ENCODE results near the gene GSTO1.

DNA sequence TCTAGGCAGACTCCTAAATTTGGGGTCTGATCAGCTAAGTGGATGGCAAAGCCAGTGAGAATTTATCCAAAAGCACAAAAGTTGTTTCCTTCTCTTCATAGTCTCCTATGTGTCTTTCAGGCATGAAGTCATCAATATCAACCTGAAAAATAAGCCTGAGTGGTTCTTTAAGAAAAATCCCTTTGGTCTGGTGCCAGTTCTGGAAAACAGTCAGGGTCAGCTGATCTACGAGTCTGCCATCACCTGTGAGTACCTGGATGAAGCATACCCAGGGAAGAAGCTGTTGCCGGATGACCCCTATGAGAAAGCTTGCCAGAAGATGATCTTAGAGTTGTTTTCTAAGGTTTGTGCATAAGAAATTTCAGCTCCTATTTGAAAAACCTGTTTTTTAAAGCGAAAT, 4.8 kb downstream of the GSTO1 start:
- TF ChIP-seq EZH2 (IDR thresholded peaks at IDR 0.05) = no peak
- no peak for TF ChIP-seq FOXP2 (optimal IDR thresholded peaks at IDR 0.05; ENCODE audit: control extremely low read depth, extremely low read length, insufficient read depth)

All from SK-N-MC (cell line).